ENCODE measurements around the gene FAM168A.

DNA sequence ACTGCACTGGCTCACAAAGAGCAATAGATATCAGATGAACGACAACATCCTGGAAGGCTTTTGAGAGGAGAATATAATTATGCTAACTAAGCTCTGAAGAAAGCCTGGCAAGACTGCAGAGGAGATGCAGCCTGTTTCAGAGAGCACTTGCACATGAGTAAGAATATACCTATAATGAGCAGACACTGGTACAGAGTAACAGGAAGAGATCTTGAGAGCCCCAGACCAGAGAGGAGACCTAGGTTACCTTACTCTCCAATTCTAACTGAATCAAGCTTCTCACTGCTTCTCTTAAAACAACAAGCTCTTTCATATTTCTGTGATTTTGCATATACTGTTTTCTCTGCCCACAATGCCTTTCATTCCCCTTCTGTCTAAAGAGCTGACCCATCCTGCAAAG, 66.5 kb downstream of the FAM168A start:
- TF ChIP-seq, protein P1, sequence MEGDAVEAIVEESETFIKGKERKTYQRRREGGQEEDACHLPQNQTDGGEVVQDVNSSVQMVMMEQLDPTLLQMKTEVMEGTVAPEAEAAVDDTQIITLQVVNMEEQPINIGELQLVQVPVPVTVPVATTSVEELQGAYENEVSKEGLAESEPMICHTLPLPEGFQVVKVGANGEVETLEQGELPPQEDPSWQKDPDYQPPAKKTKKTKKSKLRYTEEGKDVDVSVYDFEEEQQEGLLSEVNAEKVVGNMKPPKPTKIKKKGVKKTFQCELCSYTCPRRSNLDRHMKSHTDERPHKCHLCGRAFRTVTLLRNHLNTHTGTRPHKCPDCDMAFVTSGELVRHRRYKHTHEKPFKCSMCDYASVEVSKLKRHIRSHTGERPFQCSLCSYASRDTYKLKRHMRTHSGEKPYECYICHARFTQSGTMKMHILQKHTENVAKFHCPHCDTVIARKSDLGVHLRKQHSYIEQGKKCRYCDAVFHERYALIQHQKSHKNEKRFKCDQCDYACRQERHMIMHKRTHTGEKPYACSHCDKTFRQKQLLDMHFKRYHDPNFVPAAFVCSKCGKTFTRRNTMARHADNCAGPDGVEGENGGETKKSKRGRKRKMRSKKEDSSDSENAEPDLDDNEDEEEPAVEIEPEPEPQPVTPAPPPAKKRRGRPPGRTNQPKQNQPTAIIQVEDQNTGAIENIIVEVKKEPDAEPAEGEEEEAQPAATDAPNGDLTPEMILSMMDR (IDR thresholded peaks at IDR 0.05) = no peak
- no peak for TF ChIP-seq POLR2A (IDR thresholded peaks at IDR 0.05)
